ENCODE measurements around the gene NFIC.
"Not testable (repeated sequence)": the region's sequence is repeated elsewhere in the genome, so short reads cannot be mapped to it uniquely, and the experiment has no call there.

Gene NFIC

GRCh38 chr19:3492919-3493318, 126.5 kb downstream of the NFIC start:
- no peak for DNase-seq (ENCODE audit: low read depth)

DNA sequence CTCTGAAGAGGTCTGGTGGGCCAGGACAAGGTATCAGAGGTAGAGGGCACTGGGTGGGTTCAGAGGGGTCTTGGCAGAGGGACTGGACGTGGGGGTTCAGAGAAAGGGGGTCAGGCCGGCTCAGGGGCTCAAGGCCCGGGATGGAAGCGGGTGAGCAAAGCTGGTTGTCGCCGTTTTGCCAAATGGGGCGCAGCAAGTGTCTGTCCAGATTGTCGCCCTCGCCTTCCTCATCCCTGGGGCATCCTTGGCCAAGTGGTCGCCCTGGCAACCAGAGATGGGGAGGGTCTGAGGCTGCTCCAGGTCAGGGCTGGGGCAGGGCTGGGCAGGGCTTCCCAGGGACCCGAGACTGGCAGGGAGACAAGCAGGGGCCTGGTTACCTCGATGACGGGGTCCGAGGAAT, 127.3 kb downstream of the NFIC start:
- no peak for DNase-seq (ENCODE audit: low read depth)

GRCh38 chr19:3494051-3494450, 127.7 kb downstream of the NFIC start:
- no peak for DNase-seq (ENCODE audit: low read depth)

DNA sequence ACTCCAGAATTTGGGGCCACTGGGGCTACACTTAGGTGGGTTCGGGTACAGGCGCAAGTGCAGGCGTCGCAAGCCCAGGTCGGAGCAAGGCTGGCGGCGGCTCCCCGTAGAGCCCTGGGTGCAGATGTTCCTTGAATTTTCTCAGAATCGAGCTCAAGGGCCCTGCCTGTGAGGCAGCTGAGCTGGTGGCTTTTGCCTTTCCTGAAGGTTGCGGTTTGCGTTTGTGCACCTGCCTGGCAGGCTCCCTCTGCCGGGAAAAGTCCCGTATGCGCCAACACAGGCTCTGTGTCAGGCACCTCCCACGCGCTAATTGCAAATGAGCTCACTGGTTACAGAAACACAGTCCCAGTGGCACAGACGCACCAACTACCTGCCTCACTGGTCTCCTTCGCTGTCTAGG, 128.2 kb downstream of the NFIC start:
- no peak for DNase-seq (ENCODE audit: low read depth)

DNA sequence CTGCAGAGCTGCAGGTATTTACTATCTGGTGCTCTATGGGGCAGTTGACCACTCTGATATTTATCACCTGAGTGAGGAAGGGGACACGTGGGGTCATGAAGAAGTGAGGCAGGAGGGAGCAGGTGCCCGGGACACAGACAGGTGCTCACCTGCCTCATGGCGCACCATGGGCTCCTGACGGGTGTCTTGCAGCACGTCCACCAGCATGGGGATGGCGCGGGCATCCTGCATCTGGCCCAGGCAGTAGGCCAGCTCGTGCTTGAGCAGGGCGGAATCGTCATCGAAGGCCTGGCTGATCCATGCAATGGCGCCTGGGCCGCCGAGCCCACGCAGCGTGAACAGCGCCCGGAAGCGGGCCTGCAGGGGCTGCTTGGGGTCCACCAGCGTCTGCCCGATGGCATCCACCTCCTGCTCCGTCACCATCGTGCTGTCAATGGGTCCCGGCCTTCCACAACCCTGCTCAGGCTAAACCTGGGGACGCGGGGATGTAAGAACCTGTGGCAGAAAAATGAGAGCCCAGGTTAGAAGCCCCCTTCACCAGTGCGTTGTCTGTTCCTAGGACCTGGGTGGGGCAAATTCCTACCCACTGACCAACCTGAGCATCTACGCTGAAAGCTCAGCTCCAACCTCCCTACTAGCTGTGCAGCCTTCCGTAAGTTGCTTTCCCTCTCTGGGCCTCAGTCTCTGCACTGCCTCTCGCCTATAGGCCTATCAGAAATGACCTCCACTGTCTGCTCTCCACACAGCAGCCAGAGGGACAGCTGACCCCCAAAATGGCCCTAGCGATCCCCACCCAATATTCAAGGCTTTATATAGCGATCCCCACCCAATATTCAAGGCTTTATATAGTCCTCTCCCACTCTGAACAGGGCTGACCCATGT, 130.2 kb downstream of the NFIC start:
- no peak for DNase-seq (ENCODE audit: low read depth)

DNA sequence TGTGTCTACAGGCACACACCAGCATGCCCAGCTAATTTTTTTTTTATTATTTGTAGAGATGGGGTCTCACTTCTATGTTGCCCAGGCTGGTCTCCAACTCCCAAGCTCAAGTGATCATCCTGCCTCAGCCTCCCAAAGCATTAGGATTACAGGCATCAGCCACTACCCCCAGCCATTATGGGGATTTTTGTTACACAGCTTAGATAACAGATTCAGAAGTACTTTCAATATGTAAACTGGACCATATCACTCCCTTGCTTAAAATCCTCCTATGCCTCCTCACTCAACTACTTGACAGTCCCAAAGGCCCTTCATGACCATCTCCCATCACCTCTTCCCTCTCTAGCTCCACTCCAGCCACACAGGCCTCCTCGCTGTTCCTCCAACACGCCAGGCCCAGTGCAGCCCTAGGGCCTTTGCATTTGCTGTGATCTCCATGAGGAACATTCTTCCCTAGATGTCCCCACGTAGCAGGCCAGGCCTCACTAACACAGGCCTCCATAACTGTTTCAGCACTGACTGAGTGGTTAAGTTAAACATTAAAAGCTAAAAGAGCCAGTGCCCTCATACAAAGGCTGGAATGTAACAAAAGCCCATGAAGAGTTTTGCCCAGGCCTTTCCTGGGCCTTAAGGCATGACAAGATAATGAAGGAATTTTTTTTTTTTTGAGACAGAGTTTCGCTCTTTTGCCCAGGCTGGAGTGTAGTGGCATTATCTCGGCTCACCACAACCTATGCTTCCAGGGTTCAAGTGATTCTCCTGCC, 131.6 kb downstream of the NFIC start:
- no peak for DNase-seq (ENCODE audit: low read depth)

- DNase-seq (ENCODE audit: low read depth), result no peak
These were observed 133.5 kb downstream of the NFIC start for GRCh38 chr19:3499738-3500428.

DNA sequence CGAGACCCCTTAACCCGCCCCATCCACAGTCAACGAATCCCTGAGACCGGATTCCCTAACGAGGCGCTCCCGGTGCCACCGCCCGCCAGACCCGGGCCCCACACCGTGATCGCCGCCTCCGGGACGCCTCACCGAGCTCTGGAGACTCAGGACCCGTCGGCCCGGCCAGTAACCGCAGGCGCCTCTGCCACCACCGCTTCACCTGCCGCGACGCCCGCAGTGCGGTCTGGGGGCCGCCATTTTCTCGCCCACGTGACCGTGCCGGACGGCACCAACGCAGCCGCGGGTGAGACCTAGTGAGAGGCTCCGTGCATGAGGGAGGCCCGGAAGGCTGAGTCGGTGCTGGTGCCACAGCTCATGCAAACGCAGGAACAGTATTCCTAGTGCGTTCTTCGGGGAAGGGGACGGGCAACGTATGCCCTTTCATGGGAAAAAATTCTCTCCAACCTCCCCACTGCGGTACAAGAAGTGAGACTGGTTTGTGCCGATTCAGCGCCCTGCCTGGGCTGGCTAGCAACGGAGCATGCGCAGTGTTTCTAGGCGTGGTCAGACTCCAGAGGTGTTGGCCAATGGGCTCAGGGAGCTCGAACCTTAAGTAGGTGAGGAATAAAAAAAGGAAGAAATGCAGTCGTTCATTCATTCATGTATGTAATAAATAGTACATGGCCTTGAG, 134.2 kb downstream of the NFIC start, which contains the start of gene DOHH:
TSS of gene DOHH (minus strand) at position 246 of the 673 bp plus-strand sequence. CDS start 3,860 bp downstream, outside the sequence.
- DNase-seq (ENCODE audit: low read depth), result peak; percentile 95

DNA sequence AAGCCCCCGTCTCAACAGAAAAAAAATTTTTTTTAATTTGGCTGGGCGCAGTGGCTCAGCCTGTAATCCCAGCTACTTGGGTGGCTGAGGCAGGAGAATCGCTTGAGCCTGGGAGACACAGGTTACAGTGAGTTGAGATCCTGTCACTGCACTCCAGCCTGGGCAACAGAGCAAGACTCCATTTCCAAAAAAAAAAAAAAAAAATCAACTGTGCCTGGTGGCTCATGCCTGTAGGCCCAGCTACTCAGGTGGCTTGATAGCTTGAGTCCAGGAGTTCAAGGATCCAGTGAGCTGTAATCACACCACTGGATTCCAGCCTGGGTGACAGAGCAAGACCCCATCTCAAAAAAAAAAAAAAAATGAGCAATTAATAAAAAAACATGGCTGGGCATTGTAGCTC, 135.4 kb downstream of the NFIC start:
- DNase-seq (ENCODE audit: low read depth), result no peak

- DNase-seq (ENCODE audit: low read depth), result no peak
These were observed 136.7 kb downstream of the NFIC start for GRCh38 chr19:3503036-3503572.

GRCh38 chr19:3504735-3505134, 138.4 kb downstream of the NFIC start:
- DNase-seq (ENCODE audit: low read depth), result no peak

- DNase-seq (ENCODE audit: low read depth), result peak; percentile 97
These were observed 139.4 kb downstream of the NFIC start, which contains the start of gene FZR1 for GRCh38 chr19:3505598-3506383. Gene FZR1, plus strand, starts transcription at chr19:3506311. Its CDS starts 16,679 bp downstream, at chr19:3522990.

DNA sequence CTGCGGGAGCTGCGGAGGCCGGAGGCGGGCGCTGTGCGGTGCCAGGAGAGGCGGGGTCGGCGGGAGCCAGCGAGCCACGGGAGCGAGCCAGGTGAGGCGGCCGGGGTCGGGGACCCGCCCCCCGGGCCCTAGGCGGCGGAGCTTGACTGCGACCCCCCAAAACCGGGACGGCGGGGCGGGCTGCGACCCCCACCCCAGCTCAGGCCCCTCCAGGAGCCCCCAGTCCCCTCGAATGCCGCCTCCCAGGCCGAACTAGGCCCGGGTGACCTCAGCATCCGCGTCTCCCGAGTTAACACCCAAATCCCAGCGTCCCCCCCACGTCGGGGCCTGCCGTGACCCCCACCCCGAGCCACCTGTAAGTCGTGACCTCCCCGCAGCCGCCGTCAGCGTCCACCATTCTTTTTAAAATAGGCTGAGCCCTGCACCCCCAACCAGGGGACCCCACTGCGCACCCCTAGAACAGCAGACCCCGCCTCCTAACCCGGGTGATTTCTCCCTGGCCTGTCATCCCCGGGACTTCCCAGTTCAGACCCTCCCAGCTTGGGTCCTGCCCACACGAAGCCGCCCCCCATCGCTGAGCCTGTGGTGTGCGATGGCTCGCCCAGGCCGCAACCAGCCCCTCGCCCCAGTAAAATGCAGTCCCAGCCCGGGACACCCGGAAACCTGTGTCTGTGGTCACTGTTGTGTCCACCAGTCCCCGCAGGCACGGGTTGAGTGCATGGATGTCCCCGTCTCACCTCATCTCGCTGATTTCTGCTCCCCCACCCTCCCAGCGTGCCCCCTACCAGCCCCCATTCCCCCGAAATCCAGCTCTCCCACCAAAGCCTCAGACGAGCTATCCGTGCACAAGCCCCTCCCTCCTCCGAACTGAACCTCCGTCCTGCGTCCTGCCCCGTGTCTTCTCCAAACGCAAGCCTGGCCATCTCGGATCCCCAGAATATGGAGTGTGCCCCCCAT, 140.3 kb downstream of the NFIC start:
- DNase-seq (ENCODE audit: low read depth), result no peak

GRCh38 chr19:3507371-3508120, 141.2 kb downstream of the NFIC start:
- DNase-seq (ENCODE audit: low read depth), result no peak

GRCh38 chr19:3508121-3508661, 141.8 kb downstream of the NFIC start:
- DNase-seq (ENCODE audit: low read depth), result not testable (repeated sequence)

- no peak for DNase-seq (ENCODE audit: low read depth)
These were observed 142.6 kb downstream of the NFIC start for GRCh38 chr19:3508771-3509535.

DNA sequence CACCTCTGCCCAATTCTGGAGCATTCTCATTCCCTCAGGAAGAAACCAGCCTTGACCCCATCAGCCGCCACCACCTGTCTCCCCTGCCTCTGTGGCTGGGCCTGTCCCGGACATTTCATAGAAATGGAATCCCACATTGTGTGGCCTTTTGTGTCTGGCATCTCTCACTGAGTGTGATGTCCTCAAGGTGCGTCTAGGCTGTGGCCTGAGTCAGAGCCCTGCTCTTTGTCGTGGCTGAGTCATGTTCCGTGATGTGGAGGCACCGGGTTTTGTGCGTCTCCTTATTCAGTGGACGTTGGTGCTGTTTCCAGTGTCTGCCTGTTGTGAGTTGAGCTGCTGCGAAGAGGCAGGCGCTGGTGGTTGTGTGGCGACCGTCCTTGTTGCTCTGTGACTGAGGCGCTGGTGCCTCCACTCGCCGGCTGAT, 143.2 kb downstream of the NFIC start:
- DNase-seq (ENCODE audit: low read depth), result no peak

DNA sequence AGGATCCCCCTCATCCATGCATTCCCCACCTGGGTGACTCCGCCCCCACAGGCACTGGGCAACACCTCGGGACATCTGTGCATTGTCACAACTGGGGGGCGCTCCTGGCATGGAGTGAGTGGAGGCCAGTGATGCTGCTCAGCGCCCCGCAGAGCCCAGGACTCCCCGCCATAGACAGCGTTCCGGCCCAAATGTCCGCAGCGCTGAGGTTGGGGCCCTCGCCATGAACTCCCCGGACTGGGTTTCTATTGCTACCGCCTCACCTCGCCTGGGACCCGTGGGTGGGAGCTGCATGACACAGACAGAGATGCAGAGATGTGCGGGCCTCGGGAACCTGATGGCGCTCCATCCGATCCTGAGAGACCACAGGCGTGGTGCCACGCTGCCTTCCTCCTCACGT, 144.3 kb downstream of the NFIC start:
- DNase-seq (ENCODE audit: low read depth), result no peak
